HG03103 (cell line): ENCODE data around the gene ITK.

Experiments used
- ATAC-seq: cut with Tn5 transposase; IDR thresholded peaks from one replicate; pipeline ENCODE4 v1.9.1; 2021; ENCODE audit warnings: low read depth; ENCODE audit not compliant: unreplicated experiment

The ITK gene

DNA sequence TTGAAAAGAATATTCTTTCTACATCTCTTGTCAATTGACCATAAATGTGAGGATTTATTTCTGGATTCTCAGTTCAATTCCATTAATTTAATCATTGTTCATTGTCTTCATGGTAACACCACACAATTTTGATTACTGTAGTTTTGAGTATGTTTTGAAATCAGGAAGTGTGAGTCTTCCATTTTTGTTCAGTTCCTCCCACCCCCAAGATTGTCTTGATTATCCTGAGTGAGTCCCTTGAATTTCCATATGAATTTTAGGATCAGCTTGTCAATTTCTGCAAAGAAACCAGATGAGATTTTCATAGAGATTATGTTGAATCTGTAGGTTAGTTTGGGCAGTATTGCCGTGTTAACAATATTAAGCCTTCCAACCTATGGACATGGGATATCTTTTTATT is 94.8 kb downstream of the ITK start:
- ATAC-seq, result no peak

DNA sequence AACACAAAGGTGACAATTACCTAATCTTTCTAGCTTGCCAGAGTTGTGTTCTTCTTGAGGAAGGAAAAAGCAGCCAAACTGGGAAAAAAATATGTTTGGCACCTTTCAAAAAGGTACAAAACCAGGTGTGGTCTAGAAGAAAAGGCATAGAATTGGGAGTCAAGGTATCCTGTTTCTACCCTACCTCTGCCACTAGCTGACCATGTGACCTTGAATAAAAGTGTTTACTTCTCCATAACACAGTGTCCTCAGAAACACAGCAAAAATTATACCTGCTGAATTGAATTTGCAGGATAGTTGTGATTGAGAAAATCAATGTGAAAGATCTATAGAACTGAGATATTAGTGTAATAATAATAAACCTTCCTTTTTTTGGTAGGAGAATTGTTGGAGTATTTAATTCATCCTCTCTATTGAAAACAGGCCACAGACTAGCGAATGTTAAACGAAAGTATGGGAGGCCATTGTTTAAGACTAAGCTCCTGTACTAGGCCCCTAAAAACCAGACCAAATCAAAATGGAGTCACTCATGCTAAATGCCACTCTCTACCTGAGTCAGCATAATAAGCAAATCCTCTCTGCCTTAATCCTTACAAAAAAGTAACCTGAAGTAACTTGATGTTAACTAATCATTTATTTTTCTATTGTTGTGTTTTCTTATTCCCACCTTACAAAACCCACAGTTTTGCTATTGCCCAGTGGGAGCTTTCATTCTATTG is 97.8 kb downstream of the ITK start:
- no peak for ATAC-seq

DNA sequence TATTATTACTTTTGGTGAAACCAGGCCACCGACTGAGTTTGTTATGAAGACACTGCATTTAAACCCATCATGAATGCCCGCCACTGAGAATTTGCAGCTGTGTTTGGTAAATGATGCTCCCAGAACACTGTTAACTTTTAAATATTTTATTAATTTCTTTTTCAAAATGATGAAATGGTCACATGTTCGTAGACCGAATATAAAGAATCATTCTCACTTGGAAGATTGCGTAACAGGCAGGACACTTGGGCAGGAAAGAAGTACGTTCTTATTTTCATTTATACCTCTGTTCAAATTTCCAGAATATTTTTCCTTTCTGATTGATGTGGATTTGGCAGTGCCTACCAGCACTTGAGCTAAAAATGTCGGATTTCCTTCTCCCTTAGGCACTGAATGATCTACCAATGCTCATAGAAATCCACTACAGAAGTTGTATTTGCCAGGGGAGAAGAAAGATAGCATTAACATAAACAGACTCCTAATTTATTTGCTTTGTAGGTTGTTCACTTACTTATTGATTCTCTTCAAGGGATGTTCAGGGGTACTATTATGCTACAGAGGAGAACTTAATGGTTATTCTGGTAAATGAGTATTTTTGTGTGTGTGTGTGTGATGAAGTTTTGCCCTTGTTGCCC is 99.1 kb downstream of the ITK start:
- ATAC-seq, result no peak

DNA sequence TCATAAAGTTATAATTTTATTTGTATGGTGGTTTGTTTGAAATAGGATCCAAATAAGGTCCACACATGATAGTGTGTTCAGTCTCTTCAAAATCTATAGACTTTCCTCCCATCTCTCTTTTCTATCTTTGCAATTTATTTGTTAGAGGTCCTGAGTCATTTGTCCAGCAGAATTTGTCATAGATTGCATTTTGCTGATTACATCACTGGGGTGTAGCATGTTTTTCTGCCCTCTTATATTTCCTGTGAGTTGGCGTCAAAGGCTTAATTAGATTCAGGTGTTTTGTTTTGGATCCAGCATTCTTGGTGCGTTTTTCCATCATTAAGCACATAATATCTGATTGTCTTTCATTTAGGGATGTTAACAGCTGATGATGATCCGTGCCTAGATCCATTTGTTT is 100.3 kb downstream of the ITK start:
- ATAC-seq, result no peak

DNA sequence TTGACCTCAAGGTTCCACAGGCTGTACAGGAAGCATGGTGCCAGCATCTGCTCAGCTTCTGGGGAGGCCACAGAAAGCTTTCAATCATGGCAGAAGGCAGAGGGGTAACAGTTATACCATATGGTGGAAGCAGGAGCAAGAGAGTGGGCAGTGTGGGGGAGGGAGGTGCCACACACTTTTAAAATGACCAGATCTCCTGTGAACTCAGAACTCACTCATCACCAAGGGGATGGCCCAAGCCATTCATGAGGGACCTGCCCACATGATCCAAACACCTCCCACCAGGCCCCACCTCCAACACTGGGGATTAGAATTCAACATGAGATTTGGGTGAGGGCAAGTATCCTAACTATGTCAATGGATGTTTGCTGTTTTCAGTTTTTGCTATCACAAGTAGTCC is 101.5 kb downstream of the ITK start:
- ATAC-seq, result no peak

DNA sequence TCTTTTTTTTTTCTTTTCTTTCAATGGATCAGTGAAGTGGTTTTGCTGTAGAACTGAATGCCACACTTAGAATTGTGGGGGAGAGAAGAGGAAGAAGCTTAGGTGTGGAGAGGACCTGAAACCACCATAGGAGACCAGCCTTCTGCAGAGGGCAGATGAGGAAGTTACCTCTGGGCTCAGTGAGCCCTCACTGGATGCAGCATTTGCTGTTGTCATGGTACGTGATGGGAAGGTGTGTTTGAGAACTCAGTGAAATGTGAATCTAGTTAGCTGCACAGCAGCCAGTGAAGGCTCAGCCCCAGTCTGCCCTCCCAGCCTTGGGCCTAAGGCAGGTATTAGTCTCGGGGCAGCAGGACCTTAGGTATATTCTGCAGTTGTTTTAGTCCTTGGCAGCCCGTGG is 102.8 kb downstream of the ITK start:
- ATAC-seq, result peak; percentile 100

DNA sequence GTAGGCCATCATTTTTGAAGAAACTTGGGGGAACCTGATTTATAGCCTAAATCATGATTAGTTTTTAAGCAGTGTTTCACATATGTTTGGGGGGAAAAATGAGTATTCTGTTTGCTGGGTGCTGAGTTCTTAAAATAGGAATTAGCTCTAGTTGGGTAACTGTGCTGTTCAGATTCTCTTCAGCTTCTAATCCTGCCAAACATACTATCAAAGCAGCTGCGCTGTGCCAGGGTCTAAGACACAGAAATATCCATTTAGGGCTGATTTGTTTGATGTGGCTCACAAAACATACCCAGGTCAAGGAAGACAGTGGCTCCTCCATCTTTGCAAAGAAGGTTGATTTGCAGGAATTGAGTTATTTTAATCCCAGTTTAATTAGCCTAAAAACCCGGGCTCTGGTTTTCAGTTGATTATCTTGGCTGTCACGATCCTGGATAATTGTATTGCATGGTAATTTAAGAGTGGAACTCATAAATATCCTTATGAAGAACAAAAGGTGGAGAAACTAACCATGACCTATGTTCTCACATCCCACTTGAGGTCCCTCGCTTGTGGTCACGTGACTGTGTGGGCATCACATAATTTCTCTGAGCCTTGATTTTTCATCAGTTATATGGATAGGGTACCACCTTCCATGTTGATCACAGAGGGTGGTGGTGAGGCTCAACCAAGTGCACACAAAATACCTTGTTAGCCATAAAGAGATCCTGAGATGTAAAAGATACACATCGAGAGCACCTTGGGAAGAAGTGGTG is 104.0 kb downstream of the ITK start:
- ATAC-seq, result no peak

DNA sequence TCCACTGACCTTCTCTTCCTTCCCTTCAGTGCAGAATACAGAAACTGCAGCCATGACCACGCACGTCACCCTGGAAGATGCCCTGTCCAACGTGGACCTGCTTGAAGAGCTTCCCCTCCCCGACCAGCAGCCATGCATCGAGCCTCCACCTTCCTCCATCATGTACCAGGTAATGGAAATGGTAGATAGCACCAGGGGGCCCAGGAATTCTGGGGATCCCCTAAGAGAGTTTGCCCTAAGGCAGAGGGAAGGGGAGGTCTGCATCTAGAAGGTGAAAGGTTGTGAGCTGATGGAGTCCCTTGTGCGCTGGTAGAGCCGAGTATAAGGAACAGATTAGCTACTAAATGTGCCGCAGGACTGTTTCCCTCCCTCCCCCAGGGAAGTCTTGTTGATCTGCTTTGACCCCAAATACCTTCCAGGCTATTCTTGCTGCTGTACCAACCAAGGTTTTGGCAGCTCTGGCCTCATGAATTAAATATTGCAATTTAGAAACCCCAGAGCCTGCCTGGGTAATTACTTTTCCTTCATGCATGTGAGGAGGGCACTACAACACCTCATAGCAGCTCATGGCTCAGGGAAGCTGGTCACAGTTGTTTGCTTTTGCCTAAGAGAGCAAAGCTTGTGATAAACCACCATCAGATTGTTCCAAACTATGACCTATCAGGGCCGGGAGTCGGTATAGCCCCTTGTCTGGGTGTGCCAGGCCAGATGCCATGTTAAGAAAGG is 104.8 kb downstream of the ITK start:
- no peak for ATAC-seq

DNA sequence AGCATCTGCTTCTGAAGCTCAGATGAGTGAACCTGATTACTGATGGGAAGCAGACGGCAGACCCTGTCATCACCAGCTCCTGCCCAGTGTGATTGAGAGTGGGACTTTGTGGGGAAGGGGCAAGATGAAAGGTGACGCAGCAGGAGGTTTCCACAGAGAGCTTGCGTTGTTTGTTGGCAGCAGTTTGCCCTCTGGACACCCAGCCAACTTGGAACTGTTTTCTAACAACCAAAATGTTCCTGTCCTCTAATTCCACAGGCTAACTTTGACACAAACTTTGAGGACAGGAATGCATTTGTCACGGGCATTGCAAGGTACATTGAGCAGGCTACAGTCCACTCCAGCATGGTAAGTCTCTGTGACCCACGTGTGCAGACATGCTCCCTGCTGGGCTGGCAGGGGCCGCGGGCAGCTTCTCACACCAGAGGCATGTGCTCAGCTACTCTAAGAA is 106.1 kb downstream of the ITK start:
- ATAC-seq, result no peak

DNA sequence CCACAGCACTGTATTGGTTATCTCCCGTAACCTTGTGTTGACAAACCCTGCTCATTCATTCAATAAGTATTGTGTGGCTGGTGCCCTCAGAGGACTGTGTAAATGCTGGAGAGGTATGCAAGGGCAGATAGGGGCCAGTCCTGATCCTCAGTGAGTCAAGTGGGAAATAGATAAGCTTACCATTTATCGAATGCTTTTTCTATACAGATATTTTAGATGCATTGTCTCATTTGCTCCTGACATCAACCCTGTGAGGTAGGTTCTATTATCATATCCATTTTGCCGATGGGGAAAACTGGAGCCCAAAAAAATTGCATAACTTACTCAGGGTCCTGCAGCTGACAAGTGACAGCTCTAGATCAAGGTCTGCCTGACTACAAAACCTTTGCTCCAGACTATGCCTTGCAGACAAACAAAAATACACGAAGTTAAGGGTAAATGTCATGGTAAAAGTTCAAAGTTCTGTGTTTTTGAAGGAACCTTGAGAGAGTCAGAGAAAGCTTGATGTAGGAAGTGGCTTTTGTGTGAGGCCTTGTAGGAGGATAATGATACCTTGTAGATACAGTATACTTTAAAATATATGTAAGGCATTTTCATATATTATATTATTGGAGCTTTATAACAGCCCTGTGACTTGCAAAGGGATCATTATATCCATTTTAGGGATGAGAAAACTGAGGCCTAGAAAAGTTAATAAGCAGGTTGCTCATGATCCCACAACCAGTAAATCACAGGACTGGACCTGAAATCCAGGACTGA is 107.9 kb downstream of the ITK start:
- no peak for ATAC-seq

DNA sequence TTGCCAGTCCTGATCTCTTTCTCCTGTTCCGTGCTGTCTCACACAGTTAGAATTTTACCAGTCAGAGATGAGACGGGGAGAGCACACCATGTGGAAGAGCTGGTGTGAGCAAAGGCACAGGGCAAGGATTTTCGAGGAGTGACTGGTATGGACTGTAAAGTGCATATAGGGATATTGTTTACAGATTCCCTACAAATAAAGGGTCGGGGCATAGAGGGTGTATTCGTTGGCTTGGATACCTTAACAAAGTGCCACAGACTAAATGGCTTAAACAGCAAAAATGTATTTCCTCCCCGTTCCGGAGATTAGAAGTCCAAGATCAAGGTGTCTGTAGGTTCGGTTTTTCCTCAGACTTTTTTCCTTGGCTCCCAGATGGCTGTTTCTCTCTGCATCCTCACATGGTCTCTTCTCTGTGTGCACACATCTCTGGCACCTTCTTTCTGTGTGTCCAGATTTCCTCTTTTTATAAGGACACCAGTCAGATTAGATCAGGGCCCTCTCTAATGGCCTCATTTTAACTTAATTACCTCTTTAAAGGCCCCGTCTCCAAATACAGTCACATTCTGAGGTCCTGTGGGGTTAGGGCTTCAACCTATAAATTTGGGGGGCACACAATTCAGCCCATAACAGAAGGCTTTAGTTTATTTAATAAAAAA is 108.7 kb downstream of the ITK start:
- ATAC-seq, result no peak

DNA sequence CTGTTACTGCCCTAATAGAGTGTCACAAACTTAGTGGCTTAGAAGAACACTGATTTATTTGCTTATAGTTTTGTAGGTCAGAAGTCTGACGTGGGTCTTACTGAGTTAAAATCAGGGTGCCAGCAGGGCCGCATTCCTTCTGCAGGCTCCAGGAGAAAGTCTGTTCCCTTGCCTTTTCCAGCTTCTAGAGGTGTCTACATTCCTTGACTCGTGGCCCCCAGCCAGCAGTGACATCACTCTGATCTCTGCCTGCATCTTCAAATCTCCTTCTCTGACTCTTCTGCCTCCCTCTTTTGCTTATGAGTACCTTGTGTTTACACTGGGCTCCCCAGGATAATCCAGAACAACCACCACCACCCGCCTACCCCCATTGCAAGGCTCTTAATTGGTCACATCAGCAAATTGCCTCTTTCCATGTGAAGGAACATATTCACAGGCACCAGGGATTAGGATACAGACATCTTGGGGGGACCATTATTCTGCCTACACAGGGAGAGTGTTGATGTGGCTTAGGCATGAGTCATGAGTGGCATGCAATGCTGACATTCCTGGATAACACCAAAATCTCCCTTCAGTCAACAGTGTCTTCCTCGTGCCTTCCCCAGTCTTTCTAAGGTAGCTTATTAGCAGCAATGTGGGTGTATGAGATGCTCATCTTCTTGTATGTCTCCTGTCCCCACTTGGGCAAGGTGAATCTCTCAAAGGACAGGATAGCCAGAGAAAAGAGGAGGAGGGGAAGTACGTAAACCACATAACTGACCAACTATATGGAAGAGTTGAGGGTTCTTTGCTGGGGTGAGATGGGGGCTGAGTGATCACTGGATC is 109.7 kb downstream of the ITK start:
- ATAC-seq, result no peak

DNA sequence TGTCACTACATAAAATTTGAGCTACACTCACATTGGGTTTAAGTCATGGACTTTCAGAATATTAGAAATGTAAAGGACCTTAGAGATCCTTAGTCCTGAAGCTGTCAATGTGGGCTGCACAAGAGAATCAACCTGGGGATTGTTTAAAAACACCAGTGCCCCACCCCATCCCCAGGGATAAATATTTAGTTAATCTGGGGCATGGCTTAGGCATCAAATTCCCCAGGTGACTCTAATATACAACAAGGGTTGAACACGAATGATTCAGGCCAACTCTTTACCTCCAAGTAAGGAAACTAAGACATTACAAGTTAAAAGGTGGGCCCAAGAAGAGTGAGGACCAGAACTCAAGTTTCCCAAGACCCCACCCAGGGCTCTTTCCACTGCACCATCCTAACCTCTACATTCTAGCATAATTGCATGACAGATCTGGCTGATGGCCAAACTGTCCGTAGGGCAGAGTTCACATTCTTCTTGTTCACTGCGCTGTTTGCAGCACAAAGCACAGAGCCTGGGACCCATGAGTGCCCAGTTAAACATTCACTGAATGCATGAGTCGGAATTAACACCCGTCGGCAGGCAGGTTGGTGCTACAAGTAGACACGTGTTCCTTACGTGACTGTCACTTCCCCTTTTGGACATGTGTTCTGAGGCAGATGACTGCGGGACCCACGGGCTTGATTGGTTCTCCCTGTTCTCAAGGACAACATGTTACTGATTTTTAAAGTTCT is 110.5 kb downstream of the ITK start:
- peak; percentile 85 for ATAC-seq

DNA sequence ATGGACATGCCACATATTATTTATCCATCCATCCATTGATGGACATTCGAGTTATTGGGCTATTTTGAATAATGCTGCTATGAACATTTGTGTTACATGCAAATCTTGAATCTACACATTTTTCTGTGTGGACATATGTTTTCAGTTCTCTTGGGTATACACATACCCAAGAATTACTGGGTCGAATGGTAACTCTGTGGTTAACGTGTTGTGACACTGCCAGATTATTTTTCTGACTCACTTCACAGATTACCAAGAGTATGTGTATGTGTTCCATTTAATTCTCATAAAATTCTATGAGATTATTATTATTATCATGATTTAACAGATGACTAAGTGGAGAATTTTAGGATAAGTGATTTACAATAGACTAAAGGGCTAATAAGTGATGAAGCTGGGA is 112.0 kb downstream of the ITK start:
- no peak for ATAC-seq

DNA sequence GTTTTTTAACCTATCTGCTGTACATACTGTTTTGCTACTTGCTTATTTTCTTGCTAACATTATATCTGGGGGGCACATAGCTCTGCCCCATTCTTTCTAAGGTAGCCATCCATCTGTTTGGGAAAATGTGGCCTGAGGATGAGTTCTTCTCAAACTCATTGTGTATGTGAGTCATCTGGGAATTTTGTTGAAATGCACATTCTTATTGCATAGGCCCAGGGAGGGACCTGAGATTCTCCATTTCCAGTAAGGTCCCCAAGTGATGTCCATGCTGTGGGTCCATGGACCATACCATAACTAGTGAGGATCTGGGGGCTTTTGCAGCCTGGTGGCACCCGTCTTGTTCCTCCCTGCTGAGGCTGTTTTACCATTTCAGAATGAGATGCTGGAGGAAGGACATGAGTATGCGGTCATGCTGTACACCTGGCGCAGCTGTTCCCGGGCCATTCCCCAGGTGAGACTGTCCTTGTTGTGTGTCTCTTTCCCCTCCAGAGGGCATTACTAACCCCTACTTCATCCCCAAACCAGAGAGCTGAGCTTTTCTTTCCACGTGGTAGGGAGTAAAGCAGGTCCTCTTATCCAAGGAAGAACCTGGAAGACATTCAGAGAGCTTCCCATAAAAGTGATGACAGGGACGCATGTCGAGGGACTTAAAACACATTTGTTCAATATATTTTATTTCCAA is 113.9 kb downstream of the ITK start:
- no peak for ATAC-seq

DNA sequence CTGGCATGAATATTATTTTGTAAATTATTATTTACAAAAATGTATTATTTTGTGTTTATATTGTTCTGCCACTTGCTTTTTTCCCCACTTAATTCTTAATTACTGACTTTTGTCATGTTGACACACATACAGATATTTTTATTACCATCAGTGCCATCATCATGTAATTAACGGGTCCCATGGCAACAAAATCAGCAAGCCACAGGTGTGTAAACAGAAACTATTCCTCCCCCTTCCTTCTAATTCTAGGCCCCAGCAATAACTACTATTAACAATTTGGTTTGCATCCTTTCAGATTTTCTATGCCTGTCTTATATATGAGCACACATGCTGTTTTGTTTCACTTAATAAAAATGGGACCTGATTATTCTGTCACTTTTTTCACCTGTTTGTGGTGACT is 114.6 kb downstream of the ITK start:
- no peak for ATAC-seq

DNA sequence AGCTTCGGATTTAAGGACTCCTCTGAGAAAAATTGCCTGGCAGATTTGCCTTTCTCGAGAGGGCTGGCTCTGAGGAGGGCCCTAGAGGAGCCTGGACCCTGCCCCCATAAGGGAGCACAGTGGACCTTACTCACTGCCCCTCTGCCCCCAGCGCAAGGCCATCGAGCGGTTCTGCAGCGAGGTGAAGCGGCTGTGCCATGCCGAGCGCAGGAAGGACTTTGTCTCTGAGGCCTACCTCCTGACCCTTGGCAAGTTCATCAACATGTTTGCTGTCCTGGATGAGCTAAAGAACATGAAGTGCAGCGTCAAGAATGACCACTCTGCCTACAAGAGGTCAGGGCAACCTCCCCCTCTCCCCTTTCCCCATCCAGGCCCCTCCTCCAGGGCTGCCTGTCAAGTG is 119.9 kb downstream of the ITK start:
- no peak for ATAC-seq

DNA sequence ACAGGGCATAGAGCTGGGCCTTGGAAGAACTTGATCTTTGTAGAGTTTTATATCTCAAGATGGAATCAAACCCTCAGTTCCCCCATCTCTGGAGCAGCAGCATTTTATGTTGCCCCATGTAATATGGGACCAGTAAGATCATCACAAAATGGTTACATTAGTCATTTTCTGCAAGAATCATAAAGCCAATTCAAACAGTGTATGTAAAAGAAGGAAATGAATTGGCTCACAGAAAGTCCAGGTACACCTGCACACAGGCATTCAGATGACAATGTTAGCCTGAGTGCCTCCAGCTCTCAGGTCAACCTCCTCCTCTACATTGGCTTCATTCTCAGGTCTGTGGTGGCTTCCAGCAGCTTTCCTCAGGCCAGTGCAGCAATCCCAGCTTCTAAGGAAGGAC is 120.4 kb downstream of the ITK start:
- ATAC-seq, result no peak
